ENCODE measurements around the gene ARMH1.

Gene ARMH1

DNA sequence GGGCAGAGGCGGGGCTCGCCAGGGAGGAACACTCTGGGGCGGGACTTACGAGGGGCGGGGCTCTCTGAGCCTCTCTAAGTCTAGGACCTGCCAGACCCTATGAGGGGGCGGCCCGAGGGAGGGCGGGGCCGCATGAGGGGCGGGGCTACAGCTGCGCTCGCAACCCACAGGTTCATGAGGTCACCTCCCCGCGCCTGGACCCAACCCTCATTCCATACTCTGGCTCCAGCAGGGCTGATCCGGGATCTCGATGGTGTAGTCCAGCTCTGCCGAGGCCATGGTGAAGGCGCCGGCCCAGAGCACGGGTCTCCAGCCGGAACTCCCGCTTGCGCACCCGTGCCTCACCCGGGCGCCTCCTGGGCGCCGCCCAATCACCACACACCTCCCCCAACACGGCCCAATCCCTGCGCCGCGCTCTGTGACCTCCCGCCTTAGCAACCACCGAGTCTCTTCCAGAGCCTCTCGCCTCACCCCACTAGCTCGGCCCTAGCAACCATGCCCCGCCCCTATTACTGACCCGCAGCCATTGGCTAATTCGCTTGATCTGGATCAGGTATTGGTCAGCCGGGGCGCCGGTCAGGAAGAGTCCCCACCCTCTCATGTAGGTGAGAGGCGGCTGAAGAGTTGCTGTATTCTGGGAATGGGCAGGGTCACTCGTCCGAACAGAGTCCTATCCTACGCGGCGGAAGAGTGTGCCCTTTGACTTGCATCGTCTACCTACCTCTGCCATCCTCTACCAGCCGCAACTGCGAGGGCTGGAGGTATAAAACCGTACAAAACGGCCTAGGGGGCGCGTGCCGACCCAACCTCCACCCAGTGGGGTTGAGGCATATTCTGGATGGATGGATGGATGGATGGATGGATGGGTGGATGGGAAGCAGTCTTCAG is at the start of gene ARMH1, which contains the start of gene TMEM53:
ARMH1 (plus strand) TSS at position 602 of the 888 bp plus-strand sequence. CDS start 14,984 bp downstream, outside the sequence.
TMEM53 (minus strand) TSS at position 369 of the 888 bp plus-strand sequence; CDS start at position 279, 90 bp downstream.
- DNase-seq (ENCODE audit: low read depth in 4 of 4, low spot score in 1 of 4), result peak; percentile 90 to 97 (median 94)

- no peak for DNase-seq (ENCODE audit: low read depth in 4 of 4, low spot score in 1 of 4)
Observed at GRCh38 chr1:44625348-44625747, 49.2 kb upstream of the ARMH1 start.

DNA sequence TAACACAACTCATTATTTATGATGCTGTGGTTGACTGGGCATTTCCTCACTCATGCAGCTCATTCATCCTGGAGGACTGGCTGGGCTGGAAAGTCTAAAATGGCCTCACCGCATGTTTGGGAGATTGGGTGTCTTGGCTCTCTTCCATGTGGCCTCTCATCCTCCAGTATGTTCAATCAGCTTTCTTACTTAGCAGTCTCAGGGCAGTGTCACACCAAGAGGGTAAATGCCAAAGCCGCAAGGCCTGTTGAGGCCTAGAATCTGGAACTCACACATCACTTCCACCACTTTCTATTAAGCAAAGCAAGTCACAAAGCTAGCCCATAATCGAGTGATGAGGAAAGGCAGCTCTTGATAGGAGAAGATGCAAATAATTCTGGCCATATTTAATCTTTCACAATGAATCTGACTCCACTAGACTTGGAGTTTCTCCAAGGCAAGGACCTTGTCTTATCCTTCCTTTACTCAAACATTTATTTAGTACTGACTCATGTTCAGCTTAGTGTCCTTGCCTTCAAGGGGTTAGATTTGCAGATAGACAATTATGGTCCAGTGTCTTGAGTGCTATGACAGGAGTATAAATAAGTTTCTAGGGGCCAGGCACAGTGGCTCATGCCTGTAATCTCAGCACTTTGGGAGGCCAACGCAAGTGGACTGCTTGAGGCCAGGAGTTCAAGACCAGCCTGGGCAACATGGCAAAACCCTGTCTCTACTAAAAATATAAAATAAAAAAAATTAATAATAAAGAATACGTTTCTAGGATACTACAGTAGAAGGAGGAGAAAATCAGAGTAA is 45.4 kb upstream of the ARMH1 start:
- DNase-seq (ENCODE audit: low read depth in 4 of 4, low spot score in 1 of 4), result no peak

DNA sequence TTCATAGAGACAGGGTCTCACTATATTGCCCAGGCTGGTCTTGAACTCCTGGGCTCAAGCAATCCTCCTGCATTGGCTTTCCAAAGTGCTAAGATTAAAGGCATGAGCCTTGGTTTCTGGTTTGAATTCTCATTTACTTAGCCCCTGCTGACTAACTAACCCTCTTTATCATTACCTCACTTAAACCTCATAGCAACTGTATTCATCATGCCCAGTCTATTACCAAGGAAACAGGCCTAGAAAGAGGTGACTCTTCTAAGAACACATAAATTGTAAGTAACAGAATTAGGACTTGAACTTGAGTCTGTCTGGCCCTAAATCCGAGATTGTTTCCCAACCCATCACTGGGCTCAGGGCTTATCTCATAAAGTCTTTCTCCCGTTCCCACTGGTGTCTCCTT is 44.4 kb upstream of the ARMH1 start:
- no peak for DNase-seq (ENCODE audit: low read depth in 4 of 4, low spot score in 1 of 4)

DNA sequence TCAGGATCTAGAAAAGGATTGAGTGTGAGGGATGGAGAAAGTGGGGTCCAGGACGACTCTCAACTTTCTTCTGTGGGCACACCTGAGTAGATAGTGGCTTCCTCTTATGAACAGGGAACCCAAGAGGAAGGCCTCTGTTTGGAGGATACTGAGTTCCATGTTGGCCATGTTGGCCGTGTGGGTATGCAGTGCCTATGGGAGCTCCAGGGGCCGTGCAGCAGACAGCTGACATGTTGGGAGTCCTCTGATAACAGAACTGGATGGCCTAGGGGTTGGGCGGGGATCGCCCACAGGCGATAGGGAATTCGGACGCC is 43.2 kb upstream of the ARMH1 start:
- no peak for DNase-seq (ENCODE audit: low read depth in 4 of 4, low spot score in 1 of 4)

DNA sequence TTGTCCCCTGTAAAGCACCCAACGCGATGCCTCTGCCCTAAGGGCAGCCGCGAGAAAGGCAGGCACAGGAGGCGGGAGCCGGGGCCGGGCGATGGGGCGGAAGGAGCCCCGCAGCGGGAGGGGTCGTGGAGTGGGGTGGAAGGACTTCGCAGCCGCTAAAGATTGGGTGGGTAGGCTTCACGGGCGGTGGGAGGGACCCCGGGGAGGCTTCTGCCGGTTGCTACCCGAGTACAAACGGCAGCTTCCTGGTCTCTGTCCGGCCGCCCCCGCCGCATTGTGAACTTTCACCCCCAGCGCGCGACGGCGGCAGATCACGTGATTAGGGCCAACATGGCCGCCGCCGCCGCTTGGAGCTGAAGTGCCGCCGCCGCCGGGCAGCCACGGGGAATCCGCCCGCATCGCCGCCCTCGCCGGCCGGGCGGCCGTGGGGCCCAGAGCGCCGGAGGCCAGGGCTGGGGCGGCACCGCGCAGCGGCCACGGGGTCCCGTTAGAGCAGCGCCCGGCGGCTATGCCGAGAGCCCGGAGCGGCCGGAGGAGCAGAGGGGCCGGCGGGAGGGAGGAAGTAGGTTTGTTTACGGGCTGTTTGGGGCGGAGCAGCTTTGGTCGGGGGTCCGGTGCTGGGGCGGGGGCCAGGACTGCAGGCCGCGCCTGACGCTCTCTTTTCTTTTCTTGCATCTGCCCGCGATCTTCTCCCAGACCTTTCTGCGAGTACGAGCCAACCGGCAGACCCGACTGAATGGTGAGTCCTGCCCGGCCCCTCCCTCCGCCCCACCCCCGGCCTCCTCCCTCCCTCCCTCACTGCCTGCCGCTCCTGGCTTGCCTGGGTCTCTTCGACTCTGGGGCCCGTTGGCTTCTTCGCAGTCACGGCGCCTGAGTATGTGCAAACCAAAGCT is 42.6 kb upstream of the ARMH1 start:
- DNase-seq (ENCODE audit: low read depth in 4 of 4, low spot score in 1 of 4), result peak; percentile 75 to 87 (median 86)

DNA sequence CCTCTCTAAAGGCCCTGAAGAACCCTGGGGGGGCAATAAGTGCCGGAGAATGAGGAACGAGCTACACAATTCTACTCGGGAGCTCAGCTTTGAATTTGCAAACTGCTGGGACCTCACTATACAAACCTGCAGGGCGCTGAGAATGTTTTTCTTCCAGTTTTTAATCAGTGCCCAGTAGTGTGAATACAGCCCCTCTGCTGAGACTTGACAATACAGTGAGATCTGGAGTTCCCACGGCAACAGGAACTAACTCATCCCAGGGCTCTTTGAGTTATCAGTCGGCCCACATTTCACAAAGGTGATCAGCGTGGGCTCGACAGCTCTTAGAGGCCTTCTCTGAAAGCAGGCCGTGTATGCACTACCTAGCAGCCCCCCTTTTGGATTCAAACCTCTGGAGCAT is 41.9 kb upstream of the ARMH1 start:
- no peak for DNase-seq (ENCODE audit: low read depth in 4 of 4, low spot score in 1 of 4)

- DNase-seq (ENCODE audit: low read depth in 4 of 4, low spot score in 1 of 4), result no peak
Observed at GRCh38 chr1:44634606-44635189, 39.8 kb upstream of the ARMH1 start.

DNA sequence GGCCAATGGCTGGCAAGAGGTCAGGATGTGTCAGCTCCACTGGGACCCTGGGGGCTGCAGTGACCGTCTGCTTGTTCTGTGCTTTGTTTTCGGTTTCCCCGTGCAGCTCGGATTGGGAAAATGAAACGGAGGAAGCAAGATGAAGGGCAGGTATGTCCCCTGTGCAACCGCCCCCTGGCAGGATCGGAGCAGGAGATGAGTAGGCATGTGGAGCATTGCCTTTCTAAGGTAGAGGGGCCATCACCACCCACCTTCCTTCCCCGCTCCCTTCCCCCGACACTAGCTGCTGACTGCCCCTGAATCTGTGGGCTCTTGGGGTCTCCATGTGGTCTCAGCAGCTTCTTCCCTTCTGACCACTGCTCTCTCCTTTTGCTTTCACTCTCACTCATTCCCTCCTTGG is 39.1 kb upstream of the ARMH1 start:
- no peak for DNase-seq (ENCODE audit: low read depth in 4 of 4, low spot score in 1 of 4)

DNA sequence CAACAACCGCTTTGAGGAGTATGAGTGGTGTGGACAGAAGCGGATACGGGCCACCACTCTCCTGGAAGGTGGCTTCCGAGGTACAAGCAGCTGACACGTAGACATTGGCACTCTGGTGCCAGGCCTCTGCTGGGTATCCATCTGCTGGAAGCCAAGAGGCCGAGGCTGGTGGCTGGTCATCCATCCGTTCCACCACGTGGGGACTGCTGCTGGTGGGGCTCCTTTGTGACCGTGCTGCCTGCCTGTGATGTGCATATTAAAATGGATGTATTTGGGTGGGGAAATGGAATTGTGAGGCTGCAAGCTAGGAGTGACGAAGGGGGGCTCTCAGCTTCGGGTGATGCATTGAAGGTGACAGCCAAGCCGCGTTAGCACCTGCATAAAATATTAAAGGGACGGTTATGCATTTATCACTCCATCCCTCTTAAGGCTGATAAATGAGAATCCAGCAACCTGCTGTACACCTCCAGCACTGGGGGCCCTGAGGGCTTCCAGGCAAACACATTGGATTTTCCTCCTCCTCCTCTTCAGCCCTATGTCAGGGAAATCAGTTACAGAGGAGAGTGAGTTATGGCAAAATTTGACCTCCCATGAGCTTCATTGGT is 38.3 kb upstream of the ARMH1 start:
- no peak for DNase-seq (ENCODE audit: low read depth in 4 of 4, low spot score in 1 of 4)

- no peak for DNase-seq (ENCODE audit: low read depth in 4 of 4, low spot score in 1 of 4)
Observed at GRCh38 chr1:44636688-44637598, 37.6 kb upstream of the ARMH1 start.

- DNase-seq (ENCODE audit: low read depth in 4 of 4, low spot score in 1 of 4), result no peak
Observed at GRCh38 chr1:44637702-44638411, 36.7 kb upstream of the ARMH1 start.

DNA sequence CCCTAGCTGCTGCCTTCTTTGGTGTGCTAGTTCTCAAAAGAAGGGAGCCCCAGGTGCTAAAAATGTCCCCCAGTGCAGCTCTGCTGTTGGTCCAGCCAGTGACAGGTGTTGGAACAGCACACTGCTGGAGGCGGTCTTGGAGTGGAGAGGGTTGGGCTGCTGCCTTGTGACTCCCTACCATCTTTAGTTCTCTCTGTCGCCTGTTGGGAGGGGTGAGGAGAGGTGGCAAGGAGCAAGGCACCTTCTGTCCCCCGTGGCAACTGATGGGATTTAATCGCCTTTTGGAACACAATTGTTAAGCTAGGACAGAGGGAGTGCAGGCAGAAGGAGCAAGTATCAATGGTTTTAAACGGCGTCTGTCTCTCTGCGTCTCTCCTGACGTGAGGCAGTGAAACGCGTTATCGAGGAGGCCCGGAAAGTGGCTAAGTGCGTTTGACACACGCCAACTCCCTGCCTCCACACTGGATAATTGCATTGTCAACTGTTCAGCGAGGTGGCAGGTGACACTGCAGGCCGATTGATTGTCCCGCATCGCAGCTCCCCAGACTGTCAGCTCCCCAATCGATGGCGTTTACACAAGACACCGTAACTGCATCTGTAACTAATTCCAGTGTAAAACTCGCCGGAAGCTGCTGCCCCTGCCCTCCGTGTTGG is 34.2 kb upstream of the ARMH1 start:
- DNase-seq (ENCODE audit: low read depth in 4 of 4, low spot score in 1 of 4), result no peak

- DNase-seq (ENCODE audit: low read depth in 4 of 4, low spot score in 1 of 4), result no peak
Observed at GRCh38 chr1:44641126-44642102, 33.1 kb upstream of the ARMH1 start.

DNA sequence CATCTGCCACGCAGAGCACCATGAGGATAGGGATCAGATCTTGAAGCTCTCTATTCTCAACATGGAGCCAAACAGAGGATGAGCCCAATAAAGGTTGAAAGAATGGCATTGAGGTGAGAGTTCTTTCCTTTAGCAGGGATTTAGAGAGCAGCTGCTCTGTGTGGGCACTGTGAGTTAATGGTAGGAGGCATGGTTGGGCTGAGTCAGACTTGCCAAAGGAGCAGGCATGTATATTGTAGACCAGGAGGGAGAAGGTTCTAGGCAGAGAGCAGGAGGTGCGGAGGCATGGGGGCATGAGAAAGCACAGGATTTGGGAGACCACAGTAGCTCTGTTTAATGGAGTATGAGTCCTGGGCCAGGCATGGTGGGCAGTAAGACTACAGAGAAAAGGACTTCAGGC is 32.3 kb upstream of the ARMH1 start:
- DNase-seq (ENCODE audit: low read depth in 4 of 4, low spot score in 1 of 4), result no peak

DNA sequence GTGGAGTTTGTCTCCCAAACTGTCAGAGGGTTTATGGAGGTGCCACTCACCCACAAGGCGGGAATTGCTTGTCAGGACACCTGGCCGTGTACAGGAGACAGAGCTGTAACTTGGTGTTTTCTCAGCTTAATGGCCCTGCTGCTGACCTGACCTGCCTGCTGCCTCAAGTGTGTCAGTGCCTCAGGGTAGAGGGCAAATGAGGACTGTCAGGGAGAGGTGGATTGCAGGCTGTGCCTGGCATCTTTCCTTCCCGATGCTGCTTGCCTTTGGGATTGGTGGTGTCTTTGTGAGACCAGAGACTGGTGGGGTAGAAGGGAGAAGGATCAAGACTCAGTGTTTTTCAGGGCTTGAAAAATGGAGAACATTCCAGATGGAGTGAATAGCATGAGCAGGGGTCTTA is 31.6 kb upstream of the ARMH1 start:
- DNase-seq (ENCODE audit: low read depth in 4 of 4, low spot score in 1 of 4), result no peak

GRCh38 chr1:44643721-44644334 is 30.7 kb upstream of the ARMH1 start:
- DNase-seq (ENCODE audit: low read depth in 4 of 4, low spot score in 1 of 4), result no peak

Measured in stimulated activated CD4-positive, alpha-beta T cell treated with anti-CD3 and anti-CD28 coated beads, Interleukin-1b, Interleukin-23, amount 100 ng/mL, for 24 hours (primary cell).